Activated CD8-positive, alpha-beta T cell treated with anti-CD3 and anti-CD28 coated beads, Interleukin-2, amount 10 ng/mL, durations not matched to agents 7 days and 5 days (primary cell): ENCODE data around the gene HYAL1. TPM values are rescaled to one million over a fixed set of nuclear protein-coding genes. Genes with fewer than 3 reads are reported as not detected.
A peak's percentile ranks its signal among the peaks of the same experiment; 100 is the strongest.

Experiments used
- ATAC-seq: fragments of 150-1000 bp; cut with Tn5 transposase; one replicate; pipeline ENCODE4 v1.10.0; 2021; ENCODE audit warnings: moderate library complexity
- CTCF ChIA-PET: fragments of 350-600 bp; sonication (Branson Sonifier 250); formaldehyde crosslinking; loops from one replicate; lab custom pipeline; 2021; ENCODE audit warnings: antibody characterized with exemption; lab: Charles Lee
- POLR2A ChIA-PET: fragments of 350-600 bp; sonication (Branson Sonifier 250); formaldehyde crosslinking; loops from one replicate; lab custom pipeline; 2021; ENCODE audit warnings: antibody characterized with exemption; lab: Charles Lee
- DNase-seq: peaks from one replicate; pipeline ENCODE4 v3.0.0-alpha.2; 2020
- H3K27ac Mint-ChIP-seq: one replicate; pipeline ENCODE4 v1.8.0; 2021; ENCODE audit warnings: mild to moderate bottlenecking, mixed read lengths
- H3K27me3 Mint-ChIP-seq: one replicate; pipeline ENCODE4 v1.8.0; 2021; ENCODE audit warnings: low read depth, mixed read lengths
- H3K36me3 Mint-ChIP-seq: one replicate; pipeline ENCODE4 v1.8.0; 2021; ENCODE audit warnings: low read depth, mixed read lengths
- H3K4me1 Mint-ChIP-seq: one replicate; pipeline ENCODE4 v1.8.0; 2021; ENCODE audit warnings: low read depth, mixed read lengths
- H3K4me3 Mint-ChIP-seq: one replicate; pipeline ENCODE4 v1.8.0; 2021; ENCODE audit warnings: mild to moderate bottlenecking, mixed read lengths
- H3K9me3 Mint-ChIP-seq: one replicate; pipeline ENCODE4 v1.8.0; 2022; ENCODE audit warnings: mixed read lengths; ENCODE audit not compliant: insufficient read depth
- total RNA-seq, 2 experiments: library from RNA; stranded (reverse); gene quantifications; one replicate each; pipeline ENCODE4 v1.2.3, GENCODE V29; 2021

The HYAL1 gene
- total RNA-seq, 2 experiments from 2014 or later, result 0.16 TPM; not detected in 1

DNA sequence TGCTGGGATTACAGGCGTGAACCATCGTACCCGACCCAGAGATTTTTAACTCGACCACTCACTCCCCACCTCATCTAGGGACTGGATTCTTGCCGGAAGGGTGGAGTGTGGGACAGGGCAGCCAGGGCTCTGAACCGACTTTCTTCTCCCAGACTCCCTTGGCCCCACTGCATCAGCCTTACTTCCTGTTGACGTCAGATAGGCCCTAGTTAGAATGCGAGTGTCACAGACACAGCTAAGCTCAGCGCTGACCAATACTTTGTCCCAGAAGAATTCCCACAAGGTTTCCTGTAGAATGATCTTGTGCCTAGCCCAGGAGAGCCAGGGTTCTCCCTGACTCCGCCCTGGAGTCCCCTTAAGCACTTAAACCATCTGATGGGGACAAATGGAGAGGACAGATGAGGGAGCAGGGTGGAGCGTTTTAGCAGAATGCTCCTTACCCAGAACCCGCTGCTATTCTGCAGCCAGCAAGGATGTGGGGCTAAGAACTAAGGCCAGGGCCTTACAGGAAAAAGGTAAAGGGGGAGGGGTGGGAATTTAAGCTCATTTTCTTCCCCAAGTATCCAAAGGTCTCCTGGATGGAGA lies 30.5 kb upstream of the HYAL1 start:
- H3K27ac Mint-ChIP-seq, result peak overlapping the region; percentile 86
- POLR2A ChIA-PET, result interaction anchor here (1.4 kb wide), 1 partner anchor 15 kb away, joined by 4 read pairs; no protein-coding TSS in a partner anchor
- peaks cover 47% of the 10 kb centered on the region for H3K4me1 Mint-ChIP-seq

DNA sequence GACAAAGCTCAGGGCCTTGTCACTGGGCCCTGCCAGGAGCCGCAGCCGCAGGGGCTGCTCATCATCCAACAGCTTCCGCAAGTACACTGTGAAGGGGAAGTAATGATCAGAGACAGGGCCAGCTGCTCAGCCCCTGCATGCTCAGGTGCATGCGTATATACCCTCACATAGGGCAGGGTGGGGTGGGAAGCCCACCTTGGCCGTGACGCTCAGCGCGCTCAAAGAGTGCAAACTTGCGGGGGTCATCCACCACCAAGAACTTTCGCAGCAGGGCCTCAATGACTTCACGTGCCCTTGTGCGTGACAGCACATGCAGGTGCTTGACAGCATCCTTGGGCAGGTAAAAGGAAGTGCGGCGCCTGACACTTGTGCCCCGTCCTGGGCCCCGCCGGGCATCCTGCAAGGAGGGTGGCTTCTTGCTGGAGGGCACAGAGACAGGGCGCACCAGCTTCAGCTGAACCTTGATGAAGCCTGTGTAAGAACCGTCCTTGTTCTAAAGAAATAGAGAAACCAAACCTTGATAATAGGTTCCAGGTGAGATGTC lies 28.1 kb upstream of the HYAL1 start:
- Mint-ChIP-seq H3K27me3 (no peaks in the 10 kb centered on the region), H3K27ac (peak overlapping the region; percentile 43), H3K4me3 (no peak overlapping the region), H3K9me3 (no peaks in the 10 kb centered on the region), H3K36me3 (peaks cover 74% of the 10 kb centered on the region), H3K4me1 (peaks cover 60% of the 10 kb centered on the region)
- no peak for ATAC-seq
- POLR2A ChIA-PET, result interaction anchor here (1.3 kb wide), 1 partner anchor 9 kb away, joined by 5 read pairs; the partner anchor contains the start of gene RASSF1
- DNase-seq, result no peak
- CTCF ChIA-PET, result no interaction called here

More for the DNA sequence above, 30.5 kb upstream of the HYAL1 start:
- DNase-seq (no peak), ATAC-seq (no peak)
- H3K36me3 Mint-ChIP-seq, result peaks cover 88% of the 10 kb centered on the region
- CTCF ChIA-PET, result interaction anchor here (0.8 to 2.3 kb wide), 2 partner anchors 9 to 87 kb away, joined by 3 to 11 read pairs; no protein-coding TSS in a partner anchor
- no peaks in the 10 kb centered on the region for H3K27me3 Mint-ChIP-seq
- no peaks in the 10 kb centered on the region for H3K9me3 Mint-ChIP-seq
- peak overlapping the region; percentile 92 for H3K4me3 Mint-ChIP-seq

DNA sequence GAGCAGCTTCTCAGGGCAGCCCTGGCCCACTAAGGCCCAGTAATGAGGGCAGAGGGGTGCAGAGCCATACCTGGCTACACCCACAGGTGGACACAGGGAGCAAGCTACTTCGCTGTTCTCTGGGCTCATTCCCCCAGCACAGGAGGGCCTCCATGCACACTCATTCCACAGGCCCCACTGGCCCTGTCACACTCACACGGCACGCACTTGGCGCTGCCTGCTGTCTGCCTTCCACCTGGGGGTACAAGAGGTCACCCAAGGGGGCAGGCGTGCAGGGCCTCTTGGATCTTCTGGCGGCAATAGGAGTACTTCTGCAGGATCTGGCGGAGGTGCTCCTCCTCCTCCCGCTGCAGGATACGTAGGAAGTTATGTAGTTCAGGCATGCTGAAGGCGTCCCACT lies 27.0 kb upstream of the HYAL1 start:
- ChIA-PET CTCF (no interaction called here), POLR2A (interaction anchor here (1.1 to 3.1 kb wide), 3 partner anchors 7 to 11 kb away, joined by 3 to 40 read pairs (median 5); partner anchors contain the start of gene RASSF1)
- no peak overlapping the region for H3K4me3 Mint-ChIP-seq
- H3K27ac Mint-ChIP-seq, result peak overlapping the region; percentile 46
- peaks cover 66% of the 10 kb centered on the region for H3K36me3 Mint-ChIP-seq
- no peaks in the 10 kb centered on the region for H3K9me3 Mint-ChIP-seq
- no peaks in the 10 kb centered on the region for H3K27me3 Mint-ChIP-seq
- ATAC-seq (no peak), DNase-seq (no peak)
- H3K4me1 Mint-ChIP-seq, result peaks cover 52% of the 10 kb centered on the region

DNA sequence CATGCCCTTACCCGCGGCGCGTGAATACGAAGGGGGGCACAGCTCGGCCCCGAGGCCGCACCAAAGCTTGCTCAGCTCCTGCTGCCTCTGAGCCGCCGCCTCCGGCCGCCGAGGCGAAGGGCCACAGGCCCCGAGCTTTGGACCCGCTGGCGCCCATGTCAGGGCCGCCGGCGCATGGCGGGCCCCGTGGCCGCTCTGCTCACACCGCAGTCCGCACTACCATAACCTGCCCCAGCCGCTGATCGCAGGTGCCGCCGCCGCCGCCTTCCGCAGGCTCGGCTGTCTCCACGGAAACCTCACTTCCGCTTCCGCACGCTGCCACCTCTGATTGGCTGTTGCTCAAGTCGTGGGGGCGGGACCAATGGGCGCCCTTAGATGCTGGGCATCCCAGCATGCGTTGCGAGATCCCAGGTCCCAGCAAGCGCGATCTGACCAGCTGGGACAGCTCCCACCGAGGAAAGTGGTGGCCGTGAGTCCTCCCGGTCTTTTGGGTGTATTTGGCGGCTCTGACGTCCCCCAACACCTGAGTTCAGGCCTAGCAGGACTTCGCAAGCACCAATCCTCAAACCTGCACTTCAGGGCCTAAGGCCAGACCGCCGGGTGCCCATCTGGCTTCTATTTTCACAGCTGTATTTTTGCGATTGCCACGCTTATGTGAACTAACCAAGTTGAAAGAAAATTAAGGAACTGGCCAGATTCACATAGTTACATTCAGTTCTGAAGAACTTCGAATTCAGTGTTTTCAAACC lies 24.7 kb upstream of the HYAL1 start, which contains the start of gene TUSC2:
Gene TUSC2 (minus strand): TSS at position 281 of the 749 bp plus-strand sequence. CDS start 124 bp downstream, at position 157.
- Mint-ChIP-seq H3K27me3 (no peaks in the 10 kb centered on the region), H3K27ac (peak within 1 kb of the TSS; percentile 89), H3K9me3 (no peaks in the 10 kb centered on the region), H3K4me1 (peaks cover 42% of the 10 kb centered on the region), H3K36me3 (peaks cover 51% of the 10 kb centered on the region), H3K4me3 (peak within 1 kb of the TSS; percentile 87)
- POLR2A ChIA-PET, result interaction anchor here (0.9 to 3.1 kb wide), 5 partner anchors 9 to 82 kb away, joined by 3 to 40 read pairs (median 10); partner anchors contain the start of genes HYAL3, NAA80 and RASSF1
- CTCF ChIA-PET, result interaction anchor here (0.8 to 2.9 kb wide), 5 partner anchors 9 to 81 kb away, joined by 3 to 22 read pairs (median 5); no protein-coding TSS in a partner anchor
- DNase-seq (peak; percentile 97), ATAC-seq (peak; percentile 91)

DNA sequence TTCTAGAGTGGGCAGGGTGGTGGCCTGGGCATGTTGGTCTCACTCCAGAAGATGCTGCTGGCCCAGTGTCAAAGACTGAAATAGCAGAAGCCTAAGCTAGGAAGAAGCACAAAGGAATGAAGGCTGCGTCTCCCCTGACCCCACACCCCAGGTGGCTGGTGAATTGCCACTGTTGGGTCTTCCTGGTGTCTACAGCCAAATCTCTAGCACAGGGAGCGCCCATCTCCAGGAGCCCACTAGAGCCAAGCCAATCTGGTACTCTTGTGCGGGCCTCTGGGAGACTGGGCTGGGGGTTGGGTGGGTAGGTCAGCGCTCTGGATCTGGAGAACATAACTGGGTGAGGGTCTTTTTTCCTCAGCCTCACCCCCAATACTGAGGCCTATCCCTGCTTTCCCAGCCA lies 23.8 kb upstream of the HYAL1 start:
- ATAC-seq (no peak), DNase-seq (no peak)
- ChIA-PET POLR2A (interaction anchor here (0.8 to 3.1 kb wide), 6 partner anchors 9 to 81 kb away, joined by 3 to 40 read pairs (median 8); partner anchors contain the start of genes HYAL3, NAA80 and RASSF1), CTCF (interaction anchor here (0.8 to 2.9 kb wide), 5 partner anchors 8 to 133 kb away, joined by 3 to 22 read pairs (median 6); partner anchors contain the start of genes HYAL3 and NAA80)
- no peaks in the 10 kb centered on the region for H3K27me3 Mint-ChIP-seq
- peaks cover 41% of the 10 kb centered on the region for H3K4me1 Mint-ChIP-seq
- peak overlapping the region; percentile 87 for H3K4me3 Mint-ChIP-seq
- peaks cover 43% of the 10 kb centered on the region for H3K36me3 Mint-ChIP-seq
- no peaks in the 10 kb centered on the region for H3K9me3 Mint-ChIP-seq
- H3K27ac Mint-ChIP-seq, result peak overlapping the region; percentile 83

DNA sequence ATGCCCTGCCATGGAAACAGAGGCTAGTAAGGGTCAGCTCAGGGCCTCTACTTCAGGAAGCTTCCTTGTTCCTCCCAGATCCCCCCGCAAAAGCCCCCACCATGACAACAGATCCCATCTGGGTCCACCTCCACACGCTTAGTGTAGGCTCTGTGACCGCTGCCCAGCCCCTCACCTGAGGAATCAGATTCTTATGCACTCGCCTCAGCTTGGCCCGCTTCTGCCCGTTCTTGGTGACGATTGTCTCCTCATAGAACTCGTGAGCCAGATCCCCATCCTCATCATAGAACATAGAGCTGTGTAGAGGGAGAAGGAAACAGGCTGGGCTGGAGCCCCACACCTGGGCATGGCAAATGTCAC lies 22.8 kb upstream of the HYAL1 start:
- DNase-seq, result no peak
- ChIA-PET POLR2A (no interaction called here), CTCF (interaction anchor here (1.1 to 1.4 kb wide), 2 partner anchors 27 to 132 kb away, joined by 3 to 6 read pairs; partner anchors contain the start of genes HYAL3 and NAA80)
- no peaks in the 10 kb centered on the region for H3K27me3 Mint-ChIP-seq
- H3K9me3 Mint-ChIP-seq, result no peaks in the 10 kb centered on the region
- no peak overlapping the region for H3K27ac Mint-ChIP-seq
- H3K4me1 Mint-ChIP-seq, result peaks cover 37% of the 10 kb centered on the region
- no peak for ATAC-seq
- peaks cover 35% of the 10 kb centered on the region for H3K36me3 Mint-ChIP-seq
- H3K4me3 Mint-ChIP-seq, result peak overlapping the region; percentile 18

DNA sequence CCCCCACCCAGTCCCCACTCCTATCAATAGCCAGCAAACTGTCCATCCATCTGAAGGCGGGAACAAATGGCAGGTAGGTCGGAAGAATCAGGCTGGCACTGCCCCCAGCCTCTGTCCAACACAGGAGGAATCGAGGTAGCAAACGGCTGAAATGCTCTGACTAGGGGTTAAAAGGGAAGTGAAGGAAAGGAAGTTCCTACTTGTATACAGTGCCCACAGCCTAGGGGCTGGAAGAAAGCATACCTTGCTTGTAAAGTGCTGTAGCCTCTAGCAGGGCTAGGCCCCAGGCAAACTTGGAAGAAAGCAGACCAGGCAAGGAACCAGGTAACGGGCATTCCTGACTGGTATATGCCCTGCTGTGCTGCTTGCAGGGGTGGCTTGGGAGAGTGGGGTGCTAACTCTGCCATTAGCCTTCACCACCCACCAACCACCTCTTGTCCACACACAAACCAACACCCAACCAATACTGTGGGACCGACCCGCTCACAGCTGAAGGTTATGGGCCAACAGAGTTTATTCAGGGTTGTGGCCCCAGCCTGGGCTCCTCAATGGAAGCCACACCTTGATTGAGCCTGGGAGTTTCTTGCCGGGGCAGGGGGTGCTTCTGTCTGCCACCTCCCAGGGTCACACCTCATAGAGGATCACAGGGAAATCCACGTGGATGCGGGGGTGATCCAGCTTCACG lies 22.3 kb upstream of the HYAL1 start:
- POLR2A ChIA-PET, result interaction anchor here (0.6 kb wide), 1 partner anchor 69 kb away, joined by 3 read pairs; no protein-coding TSS in a partner anchor

DNA sequence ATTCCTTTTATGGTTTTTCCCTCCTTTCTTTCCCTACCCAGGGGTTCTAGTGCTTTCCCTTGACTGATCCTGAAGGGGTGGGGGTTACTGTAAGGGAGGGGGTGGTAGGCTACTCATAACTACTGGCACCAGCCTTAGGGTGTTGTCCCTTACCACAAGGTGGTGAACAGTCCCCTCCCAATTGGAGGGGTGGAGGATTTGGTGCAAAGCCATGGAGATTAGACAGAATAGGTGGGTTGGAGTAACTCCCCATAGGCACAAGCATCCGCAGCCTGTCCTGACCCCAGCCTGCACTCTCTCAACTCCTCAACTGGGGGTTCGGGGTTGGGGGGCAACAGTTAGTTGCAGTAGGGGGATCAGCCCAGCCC lies 21.7 kb upstream of the HYAL1 start:
- H3K27ac Mint-ChIP-seq, result no peak overlapping the region

More for the DNA sequence above, 22.3 kb upstream of the HYAL1 start:
- H3K27ac Mint-ChIP-seq, result no peak overlapping the region
- ATAC-seq (no peak), DNase-seq (no peak)
- H3K36me3 Mint-ChIP-seq, result peaks cover 29% of the 10 kb centered on the region
- H3K4me3 Mint-ChIP-seq, result no peak overlapping the region
- H3K4me1 Mint-ChIP-seq, result peaks cover 38% of the 10 kb centered on the region
- CTCF ChIA-PET, result interaction anchor here (1.1 to 7.4 kb wide), 7 partner anchors 9 to 132 kb away, joined by 3 to 113 read pairs (median 11); partner anchors contain the start of genes HYAL1, HYAL3, IFRD2 and NAA80
- no peaks in the 10 kb centered on the region for H3K27me3 Mint-ChIP-seq
- no peaks in the 10 kb centered on the region for H3K9me3 Mint-ChIP-seq

DNA sequence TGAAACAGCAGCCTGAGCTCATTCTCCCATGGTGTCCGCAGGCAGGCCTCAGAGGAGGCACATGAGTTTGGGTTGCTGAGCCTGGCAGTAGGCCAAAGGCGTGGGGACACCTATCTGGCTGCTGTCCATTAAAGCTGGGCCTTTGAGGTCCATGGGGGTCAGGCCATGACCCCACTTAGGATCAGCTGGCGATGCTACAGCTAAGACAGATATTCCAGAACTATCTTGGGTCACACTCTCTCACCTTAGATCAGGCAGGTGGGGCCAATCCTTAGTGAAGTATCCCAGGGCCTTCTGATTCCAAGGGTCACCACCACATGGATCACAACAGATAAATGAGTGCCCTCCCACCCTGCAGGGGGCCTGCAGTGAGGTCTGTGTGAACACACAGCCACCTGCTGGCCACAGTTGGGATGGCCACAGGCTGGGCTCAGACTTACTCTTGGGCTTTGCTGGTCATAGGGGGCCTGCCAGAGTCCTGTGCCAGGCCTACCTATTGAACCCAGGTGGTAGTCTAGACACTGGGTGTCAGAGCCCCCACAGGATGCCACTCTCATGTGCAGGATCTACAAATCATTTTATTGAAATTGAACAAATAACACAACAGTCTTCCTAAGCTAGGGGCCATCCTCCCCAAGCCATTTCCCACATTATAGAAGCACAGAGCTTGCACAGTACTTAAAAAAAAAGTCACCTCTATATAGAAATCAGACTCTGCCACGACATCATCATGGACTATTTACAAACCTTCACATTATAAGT lies 21.2 kb upstream of the HYAL1 start:
- Mint-ChIP-seq H3K9me3 (no peaks in the 10 kb centered on the region), H3K4me3 (no peak overlapping the region), H3K27ac (peak overlapping the region; percentile 24), H3K27me3 (no peaks in the 10 kb centered on the region), H3K36me3 (peaks cover 21% of the 10 kb centered on the region), H3K4me1 (peaks cover 46% of the 10 kb centered on the region)
- DNase-seq (peak; percentile 77), ATAC-seq (peak; percentile 27)
- ChIA-PET CTCF (interaction anchor here (0.5 to 7.4 kb wide), 21 partner anchors 9 to 1930 kb away, joined by 3 to 113 read pairs (median 7); partner anchors contain the start of genes HYAL1, HYAL3, IFRD2 and LSMEM2), POLR2A (interaction anchor here (0.6 to 3.8 kb wide), 5 partner anchors 10 to 32 kb away, joined by 3 to 20 read pairs (median 4); partner anchors contain the start of genes HYAL3, IFRD2 and NAA80)

More for the DNA sequence above, 21.7 kb upstream of the HYAL1 start:
- Mint-ChIP-seq H3K36me3 (peaks cover 25% of the 10 kb centered on the region), H3K9me3 (no peaks in the 10 kb centered on the region), H3K27me3 (no peaks in the 10 kb centered on the region), H3K4me3 (no peak overlapping the region), H3K4me1 (peaks cover 43% of the 10 kb centered on the region)
- ChIA-PET POLR2A (no interaction called here), CTCF (interaction anchor here (1.3 to 7.4 kb wide), 10 partner anchors 9 to 95 kb away, joined by 5 to 113 read pairs (median 10); partner anchors contain the start of genes HYAL1, HYAL3, IFRD2 and NAA80)
- ATAC-seq (no peak), DNase-seq (no peak)

DNA sequence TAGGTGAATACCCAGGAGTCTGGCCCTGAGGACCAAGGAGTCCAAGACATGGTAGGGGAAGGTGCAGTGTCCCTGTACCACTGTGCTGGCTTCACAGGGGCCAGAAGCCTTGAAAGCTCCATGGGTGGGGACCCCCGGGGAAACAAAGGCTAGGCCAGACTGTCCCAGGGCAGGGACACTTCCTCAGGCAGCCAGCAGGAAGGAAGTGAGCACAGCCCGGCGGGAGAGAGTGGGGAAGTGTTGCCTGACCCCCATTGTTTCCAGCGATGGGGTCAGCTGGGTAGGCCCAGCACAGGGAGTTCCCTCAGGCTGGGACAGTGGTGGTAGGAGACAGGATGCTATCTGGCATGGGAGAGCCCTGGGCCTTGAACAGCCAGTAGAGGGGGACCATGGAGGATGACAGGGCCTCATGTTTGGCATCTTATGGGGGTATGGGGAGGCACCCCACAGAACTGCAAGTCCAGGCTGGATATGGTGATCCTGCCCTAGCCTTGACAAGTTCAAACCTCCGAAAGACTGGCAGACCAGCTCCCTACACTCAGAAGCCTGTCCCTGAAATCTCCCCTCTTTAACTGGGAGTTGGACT lies 20.3 kb upstream of the HYAL1 start:
- H3K9me3 Mint-ChIP-seq, result no peaks in the 10 kb centered on the region
- DNase-seq (no peak), ATAC-seq (no peak)
- H3K4me3 Mint-ChIP-seq, result no peak overlapping the region
- H3K36me3 Mint-ChIP-seq, result peaks cover 21% of the 10 kb centered on the region
- POLR2A ChIA-PET, result interaction anchor here (0.8 to 3.8 kb wide), 5 partner anchors 11 to 31 kb away, joined by 4 to 20 read pairs (median 4); partner anchors contain the start of genes HYAL3, IFRD2 and NAA80
- CTCF ChIA-PET, result interaction anchor here (0.5 to 7.4 kb wide), 21 partner anchors 8 to 1931 kb away, joined by 3 to 113 read pairs (median 7); partner anchors contain the start of genes HYAL1, HYAL3, IFRD2 and LSMEM2
- H3K27ac Mint-ChIP-seq, result peak overlapping the region; percentile 43
- H3K4me1 Mint-ChIP-seq, result peaks cover 46% of the 10 kb centered on the region
- no peaks in the 10 kb centered on the region for H3K27me3 Mint-ChIP-seq
